IMR-90 (cell line): Measurements from ENCODE around the gene SLC16A9.

Experiments
- CEBPB ChIP-seq: IDR thresholded peaks from 2 replicates; pipeline ENCODE4 v1.6.1; 2012; ENCODE audit warnings: low read depth, low read length, improper control_type of control experiment
- CTCF ChIP-seq: conservative IDR thresholded peaks from 2 replicates; pipeline ENCODE4 v1.5.1; 2012; ENCODE audit warnings: mild to moderate bottlenecking, low read depth, low read length, improper control_type of control experiment
- ELK1 ChIP-seq: fragments of 150-350 bp; IDR thresholded peaks from 2 replicates; pipeline ENCODE4 v1.6.1; 2016; ENCODE audit warnings: low read depth, mild to moderate bottlenecking, low read length, moderate library complexity, borderline replicate concordance
- POLR2A ChIP-seq: IDR thresholded peaks from 2 replicates; pipeline ENCODE4 v1.6.1; 2012; ENCODE audit warnings: mild to moderate bottlenecking, low read depth, low read length
- RAD21 ChIP-seq: IDR thresholded peaks from 2 replicates; pipeline ENCODE4 v1.6.1; 2012; ENCODE audit warnings: low read length, improper control_type of control experiment
- RCOR1 ChIP-seq: IDR thresholded peaks from 2 replicates; pipeline ENCODE4 v1.6.1; 2012; ENCODE audit warnings: mild to moderate bottlenecking, low read length, improper control_type of control experiment; ENCODE audit not compliant: insufficient replicate concordance
- RFX5 ChIP-seq: IDR thresholded peaks from 2 replicates; pipeline ENCODE4 v1.8.0; 2012; ENCODE audit warnings: low read depth, mild to moderate bottlenecking, low read length, moderate library complexity

- TF ChIP-seq POLR2A (no peak), ELK1 (no peak), CTCF (no peak), RAD21 (no peak), CEBPB (no peak), RFX5 (no peak), RCOR1 (no peak)
Observed at GRCh38 chr10:59624136-59624535, 85.5 kb downstream of the SLC16A9 start.
